ENCODE measurements around the gene TRAK1.
"Not testable (repeated sequence)": the region's sequence is repeated elsewhere in the genome, so short reads cannot be mapped to it uniquely, and the experiment has no call there.

TRAK1 gene

DNA sequence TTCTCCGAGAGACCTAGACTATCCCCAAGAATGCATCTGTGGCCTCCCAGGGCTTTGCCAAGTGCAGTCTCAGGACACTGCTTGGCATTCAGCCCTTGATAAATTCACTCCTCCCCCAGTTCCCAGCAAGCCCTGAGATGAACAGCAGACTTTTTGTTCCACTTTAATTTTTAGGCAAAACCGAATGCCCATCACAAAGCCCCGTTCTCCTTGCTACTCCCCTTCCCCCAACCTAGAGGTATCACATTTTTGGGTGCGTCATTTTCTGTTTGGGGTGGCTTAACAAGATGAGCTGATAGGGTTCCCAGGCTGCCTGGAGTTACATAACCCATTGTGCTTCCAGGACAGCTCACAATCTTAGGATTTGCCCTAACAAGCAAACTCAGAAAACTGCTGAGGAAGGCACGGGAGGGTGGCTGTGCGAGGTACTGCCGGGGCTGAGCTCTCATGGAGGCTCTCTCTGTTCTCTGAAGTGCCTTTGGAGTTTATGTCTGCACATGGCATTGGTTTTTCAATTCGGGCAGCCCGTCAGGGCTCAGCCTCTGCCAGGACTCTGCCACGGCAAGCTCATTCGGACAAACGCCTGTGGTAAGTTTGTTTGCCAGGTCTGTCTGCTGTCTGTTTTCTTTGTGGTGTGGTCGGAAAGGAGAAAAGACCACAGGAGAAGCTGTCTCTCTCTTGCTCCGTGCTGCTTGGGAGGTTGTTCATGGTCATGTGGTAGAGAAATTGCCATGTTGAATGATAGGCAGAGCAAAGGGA is at the start of gene TRAK1:
Gene TRAK1, plus strand, starts transcription at position 385 of the 759 bp plus-strand sequence. Its CDS starts 113 bp downstream, at position 498.
- DNase-seq = no peak

DNA sequence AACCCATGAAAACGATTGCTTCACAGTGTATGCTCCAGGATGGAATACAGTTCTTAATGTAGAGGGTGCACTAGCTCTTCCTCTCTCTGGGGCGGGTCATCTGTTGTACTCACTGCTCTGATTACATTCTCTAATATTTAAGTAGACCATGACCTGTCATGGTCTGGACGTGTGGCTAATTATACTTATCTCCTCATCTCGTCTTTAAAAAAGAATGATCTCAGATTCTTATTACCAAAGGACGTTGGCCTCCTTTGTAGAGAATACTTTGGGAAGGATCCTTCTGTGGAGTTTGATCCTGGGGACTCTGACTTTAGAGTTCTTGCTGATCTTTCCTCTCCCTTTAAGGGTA is 48.4 kb upstream of the TRAK1 start:
- DNase-seq = no peak

GRCh38 chr3:42043099-42043813 is 47.9 kb upstream of the TRAK1 start:
- no peak for DNase-seq

DNA sequence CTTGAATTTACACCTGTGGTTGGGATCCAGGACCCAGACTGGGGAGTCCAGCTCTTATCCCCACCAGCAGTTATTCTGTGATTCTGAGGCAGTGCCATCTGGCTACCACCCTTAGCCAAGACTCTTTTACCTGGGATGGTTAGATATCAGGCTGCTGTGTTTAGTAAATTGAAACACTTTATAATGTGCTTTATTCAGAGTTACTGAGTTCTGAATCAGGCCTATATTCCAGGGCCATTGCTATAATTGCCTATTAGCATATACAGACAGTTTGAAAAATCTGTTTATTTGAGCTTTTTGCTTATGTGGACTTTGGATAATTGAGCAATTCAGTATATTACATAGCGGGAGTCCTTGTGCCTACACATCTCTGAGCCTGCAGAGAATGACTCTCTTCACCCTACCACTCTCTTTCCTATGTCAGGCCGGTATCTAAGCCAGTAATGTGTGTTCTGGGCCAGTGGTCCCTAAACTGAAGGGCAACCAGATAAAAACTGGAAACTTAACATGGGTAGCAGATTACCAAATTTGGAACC is 45.4 kb upstream of the TRAK1 start:
- DNase-seq = no peak

DNA sequence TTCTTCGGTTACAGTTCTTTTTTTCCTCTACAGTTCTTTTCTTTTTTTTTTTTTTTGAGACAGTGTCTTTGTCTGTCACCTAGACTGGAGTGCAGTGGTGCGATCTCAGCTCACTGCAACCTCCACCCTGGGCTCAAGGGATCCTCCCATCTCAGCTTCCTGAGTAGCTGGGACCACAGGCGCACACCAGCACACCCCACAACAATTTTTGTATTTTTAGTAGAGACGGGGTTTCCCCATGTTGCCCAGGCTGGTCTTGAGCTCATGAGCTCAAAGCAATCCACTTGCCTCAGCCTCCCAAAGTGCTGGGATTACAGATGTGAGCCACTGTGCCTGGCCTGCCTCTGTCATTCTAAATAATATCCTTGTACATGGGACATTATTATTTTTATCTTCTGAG is 42.6 kb upstream of the TRAK1 start:
- DNase-seq = not testable (repeated sequence)

GRCh38 chr3:42050126-42050525 is 41.0 kb upstream of the TRAK1 start:
- no peak for DNase-seq

GRCh38 chr3:42051384-42052131 is 39.6 kb upstream of the TRAK1 start:
- DNase-seq = no peak

GRCh38 chr3:42052132-42052483 is 39.0 kb upstream of the TRAK1 start:
- no peak for DNase-seq

DNA sequence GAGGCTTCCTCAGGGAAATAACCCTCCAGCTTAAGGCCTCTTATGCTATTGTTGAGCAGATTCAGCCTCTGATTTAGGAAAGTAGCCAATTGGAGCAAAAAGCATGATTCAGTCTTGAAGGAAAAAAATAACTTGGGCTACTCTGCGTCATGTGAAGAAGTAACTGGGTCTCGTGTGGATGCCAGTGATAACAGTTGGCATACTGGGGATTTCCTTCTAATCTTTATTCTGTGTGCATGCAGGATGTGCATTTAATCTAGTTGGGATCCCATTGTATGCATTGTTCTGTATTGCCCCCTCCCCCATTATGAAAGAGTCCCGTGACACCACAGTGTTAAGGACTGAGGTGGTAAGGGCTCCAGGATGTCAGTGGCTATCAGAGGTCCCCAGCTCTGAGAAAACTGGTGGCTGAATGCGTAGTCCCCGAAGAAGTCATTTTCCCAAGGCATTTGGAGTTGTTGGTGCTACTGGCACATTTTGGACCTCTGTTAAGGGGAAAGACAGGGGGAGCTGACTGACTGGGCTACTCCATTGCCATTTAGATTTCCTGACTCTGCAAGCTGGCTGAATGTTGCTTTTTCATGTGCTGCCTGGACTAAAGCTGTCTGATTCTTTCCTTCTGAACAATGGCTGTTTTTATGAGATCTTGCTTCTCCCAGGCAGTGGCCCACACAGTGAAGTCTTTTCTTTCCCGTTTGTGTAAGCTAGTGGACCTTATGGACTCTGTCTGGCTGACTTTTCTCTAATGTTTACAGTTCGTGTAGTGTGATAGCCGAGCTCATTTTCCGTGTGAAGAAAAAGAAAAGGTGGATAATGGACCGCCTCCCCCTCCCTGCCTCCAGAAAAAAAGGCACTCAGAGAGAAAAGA is 38.4 kb upstream of the TRAK1 start:
- no peak for DNase-seq

- DNase-seq = no peak
Measured at GRCh38 chr3:42053476-42053875, 37.7 kb upstream of the TRAK1 start.

DNA sequence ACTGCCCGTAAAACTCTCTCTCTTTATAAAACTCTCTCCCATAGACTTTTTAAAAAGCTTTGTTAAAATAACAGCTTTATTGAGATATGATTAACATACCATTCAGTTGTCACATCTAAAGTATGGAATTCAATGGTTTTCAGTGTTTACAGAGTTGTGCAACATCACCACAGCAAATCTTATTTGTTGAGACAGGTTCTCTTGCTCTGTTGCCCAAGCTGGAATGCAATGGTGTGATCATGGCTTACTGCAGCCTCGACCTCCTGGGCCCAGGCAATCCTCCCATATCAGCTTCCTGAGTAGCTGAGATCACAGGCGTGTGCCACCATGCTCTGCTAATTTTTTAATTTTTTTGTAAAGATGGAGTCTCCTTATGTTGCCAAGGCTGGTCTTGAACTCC is 35.9 kb upstream of the TRAK1 start:
- no peak for DNase-seq

DNA sequence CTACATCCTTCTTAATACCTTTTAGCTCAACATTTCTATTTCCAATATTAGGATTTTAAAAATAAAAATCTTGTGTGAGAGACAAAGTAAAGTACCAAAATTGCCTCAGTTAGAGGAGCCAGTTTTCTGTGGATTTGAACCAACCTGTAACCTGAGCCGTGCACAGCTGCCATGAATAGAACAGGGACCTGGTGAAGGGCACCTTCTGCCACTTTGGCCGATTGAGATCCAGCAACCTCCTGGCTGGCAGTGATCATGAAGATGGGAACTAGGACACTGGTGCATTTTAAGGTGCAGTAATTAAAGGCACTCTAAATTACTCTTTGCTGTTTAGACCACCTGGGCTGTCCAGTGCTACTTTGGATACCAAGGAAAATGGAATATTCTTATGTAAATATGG is 34.3 kb upstream of the TRAK1 start:
- DNase-seq = no peak

- DNase-seq = no peak
Measured at GRCh38 chr3:42057561-42058211, 33.5 kb upstream of the TRAK1 start.

- DNase-seq = no peak
Measured at GRCh38 chr3:42061025-42061712, 30.0 kb upstream of the TRAK1 start.

DNA sequence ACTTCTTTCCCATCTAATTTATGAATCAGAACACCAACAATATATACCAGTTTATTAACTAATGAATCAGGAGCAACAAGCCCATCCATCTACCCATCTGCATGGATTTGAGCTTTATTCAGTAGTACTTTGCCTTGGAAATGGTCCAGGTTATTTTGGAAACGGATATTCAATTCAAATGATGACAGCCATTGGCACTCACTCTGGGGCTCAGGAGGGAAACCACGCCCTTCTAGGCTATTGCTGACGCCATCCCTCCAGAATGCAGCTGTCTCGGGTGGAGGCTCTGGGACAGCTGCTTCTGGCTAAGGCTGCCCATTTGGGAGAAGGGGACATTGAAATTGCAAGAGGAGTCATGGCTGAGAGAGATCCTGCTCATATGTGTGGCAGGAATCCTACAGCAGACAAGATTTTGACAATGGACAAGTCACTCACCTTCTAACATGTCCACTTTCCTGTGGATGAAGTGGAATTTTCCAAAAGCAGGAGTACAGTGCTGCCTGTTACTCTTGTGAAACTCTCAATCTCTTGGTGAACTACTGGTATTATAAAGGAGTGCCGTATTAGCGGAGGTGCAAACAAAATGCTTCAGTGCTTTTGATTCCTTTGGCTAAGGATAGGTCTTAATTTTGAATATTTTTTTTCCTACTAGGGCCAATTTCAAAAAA is 29.3 kb upstream of the TRAK1 start:
- DNase-seq = no peak

GRCh38 chr3:42062464-42062863 is 28.7 kb upstream of the TRAK1 start:
- DNase-seq = no peak

GRCh38 chr3:42063888-42064287 is 27.3 kb upstream of the TRAK1 start:
- DNase-seq = no peak

DNA sequence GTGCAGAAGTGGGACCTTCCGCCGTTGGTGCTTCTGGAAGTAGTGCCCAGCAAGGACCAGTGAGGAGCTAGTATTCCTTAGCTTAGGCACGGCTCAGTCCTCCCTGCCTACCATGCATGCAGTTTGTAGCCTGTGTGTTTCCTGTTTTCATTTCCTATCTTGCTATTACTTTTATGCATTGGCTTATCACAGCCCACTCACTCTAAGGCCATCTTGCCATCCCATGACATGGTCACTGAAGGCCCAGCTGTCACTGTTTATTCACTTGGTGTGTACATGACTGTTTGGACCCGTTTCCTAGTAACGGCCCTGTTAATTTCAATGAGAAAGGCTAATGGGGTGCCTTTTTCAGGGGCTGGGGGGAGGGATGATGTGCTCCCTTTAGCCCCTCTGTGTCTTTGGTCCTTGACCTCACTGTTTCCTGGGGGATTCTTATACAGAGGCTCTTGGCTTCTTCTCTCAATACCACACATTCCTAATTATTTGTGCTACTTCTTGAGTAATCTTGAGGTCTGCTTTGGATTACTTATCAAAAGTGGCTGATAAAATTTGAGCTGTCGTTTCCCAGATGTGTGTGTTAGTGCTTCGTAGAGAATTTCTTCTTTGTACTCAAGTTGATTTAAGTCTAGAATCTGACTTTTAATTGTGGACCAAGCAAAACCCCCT is 24.5 kb upstream of the TRAK1 start:
- DNase-seq = no peak

- no peak for DNase-seq
Measured at GRCh38 chr3:42067326-42067725, 23.8 kb upstream of the TRAK1 start.
